GM12892 (cell line): ENCODE data around the gene HIGD1C.

ENCODE experiments used
- POLR2AphosphoS5 ChIP-seq: IDR thresholded peaks from 2 replicates; pipeline ENCODE4 v1.6.1; 2011; ENCODE audit warnings: low read depth, low read length, control low read depth
- TAF1 ChIP-seq: IDR thresholded peaks from 2 replicates; pipeline ENCODE4 v1.6.1; 2011; ENCODE audit warnings: low read depth, mild to moderate bottlenecking, control low read depth, low read length, borderline replicate concordance

GRCh38 chr12:50991291-50991690 lies 38.9 kb downstream of the HIGD1C start:
- TF ChIP-seq TAF1 (no peak), POLR2AphosphoS5 (no peak)
